PC-9 (cell line): ENCODE results near the gene EYA2. TPM values are rescaled to one million over a fixed set of nuclear protein-coding genes. Genes with fewer than 3 reads are reported as not detected.

Experiments
- BruUV-seq: library from RNA; stranded (reverse); fragments of 400-500 nt; replicated peaks from 2 replicates; lab custom pipeline; 2021; lab: Mats Ljungman, UMichigan
- CTCF ChIA-PET: fragments of 300-600 bp; sonication (Branson Sonifier 250); formaldehyde crosslinking; loops from one replicate; lab custom pipeline; 2022; ENCODE audit warnings: antibody characterized with exemption; lab: Charles Lee
- POLR2A ChIA-PET: fragments of 300-600 bp; sonication (Branson Sonifier 250); formaldehyde crosslinking; loops from one replicate; lab custom pipeline; 2022; ENCODE audit warnings: antibody characterized with exemption; ENCODE audit not compliant: unreplicated experiment; lab: Charles Lee
- DNase-seq, 2 experiments: peaks; one replicate each; pipeline versions ENCODE4 v3.0.0 to v3.0.0-alpha.2; 2015 to 2022; ENCODE audit warnings: mixed read lengths in 1 of 2
- H2AFZ ChIP-seq: fragments of 200-600 bp; sonication (generic); 2 replicates; pipeline ENCODE4 v1.8.1; 2017; ENCODE audit warnings: antibody characterized with exemption
- H3F3A ChIP-seq: fragments of 200-600 bp; sonication (generic); 2 replicates; pipeline ENCODE4 v1.8.1; 2017; ENCODE audit warnings: antibody characterized with exemption, mild to moderate bottlenecking, low read depth; ENCODE audit not compliant: insufficient read depth
- H3K27ac ChIP-seq: fragments of 200-600 bp; sonication (generic); 2 replicates; pipeline ENCODE4 v1.6.1; 2016; ENCODE audit warnings: mixed run types
- H3K27me3 ChIP-seq: fragments of 200-600 bp; sonication (generic); 2 replicates; pipeline ENCODE4 v1.6.1; 2016; ENCODE audit warnings: low read depth, mixed run types; ENCODE audit not compliant: insufficient read depth
- H3K36me3 ChIP-seq: fragments of 200-600 bp; sonication (generic); 2 replicates; pipeline ENCODE4 v1.6.1; 2016; ENCODE audit warnings: low read depth, mixed run types
- H3K4me1 ChIP-seq: fragments of 200-600 bp; sonication (generic); replicated peaks from 2 replicates; pipeline ENCODE4 v1.6.1; 2016; ENCODE audit warnings: mixed run types; ENCODE audit not compliant: insufficient read depth
- H3K4me2 ChIP-seq: fragments of 200-600 bp; sonication (generic); 2 replicates; pipeline ENCODE4 v1.6.1; 2017; ENCODE audit warnings: mixed run types
- H3K4me3 ChIP-seq: fragments of 200-600 bp; sonication (generic); 2 replicates; pipeline ENCODE4 v1.6.1; 2016; ENCODE audit warnings: mixed run types
- H3K79me2 ChIP-seq: fragments of 200-600 bp; sonication (generic); 2 replicates; pipeline ENCODE4 v1.6.1; 2017; ENCODE audit warnings: low read depth, mixed run types
- H3K9me2 ChIP-seq: fragments of 200-600 bp; sonication (generic); 2 replicates; pipeline ENCODE4 v1.8.1; 2017; ENCODE audit warnings: mild to moderate bottlenecking; ENCODE audit not compliant: insufficient read depth
- H3K9me3 ChIP-seq: fragments of 200-600 bp; sonication (generic); 2 replicates; pipeline ENCODE4 v1.8.1; 2016; ENCODE audit warnings: low read depth; ENCODE audit not compliant: insufficient read depth
- H4K20me1 ChIP-seq: fragments of 200-600 bp; sonication (generic); 2 replicates; pipeline ENCODE4 v1.8.1; 2017; ENCODE audit not compliant: insufficient read depth
- CTCF ChIP-seq: fragments of 200-600 bp; sonication (generic); conservative IDR thresholded peaks from 2 replicates; pipeline ENCODE4 v1.6.1; 2017; ENCODE audit warnings: mixed run types, antibody characterized with exemption, mild to moderate bottlenecking, moderate library complexity
- EZH2 ChIP-seq: fragments of 200-600 bp; sonication (generic); IDR thresholded peaks from 2 replicates; pipeline ENCODE4 v1.8.0; 2017; ENCODE audit warnings: antibody characterized with exemption, low read depth
- intact Hi-C: fragments of 100-400 bp; cut with micrococcal nuclease; formaldehyde crosslinking; loops from one replicate; pipeline ENCODE4 v1.10.0; 2022; ENCODE audit not compliant: unreplicated experiment
- total RNA-seq: library from RNA; stranded (reverse); gene quantifications from 2 replicates; pipeline ENCODE4 v1.2.3, GENCODE V29; 2021

EYA2 gene
- total RNA-seq, 1 experiment from 2014 or later, result not detected

DNA sequence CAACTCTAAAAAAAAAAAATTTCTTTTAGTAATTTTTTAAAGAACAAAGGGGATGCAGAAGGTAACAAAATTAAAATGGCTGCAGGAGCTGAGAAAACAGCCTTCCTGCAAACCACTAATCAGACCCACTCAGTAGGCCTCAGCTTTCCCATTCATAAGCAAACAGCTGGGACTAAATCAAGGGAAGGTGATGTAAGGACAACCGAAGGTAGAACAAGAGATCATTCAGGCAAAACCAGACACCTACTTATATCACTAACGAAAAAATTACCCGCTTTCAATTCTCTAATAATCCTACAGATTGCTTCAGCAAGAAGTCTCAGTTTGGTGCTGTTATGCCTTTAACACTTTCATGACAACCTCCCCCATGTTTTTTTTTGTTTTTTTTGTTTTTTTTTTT lies 337.9 kb downstream of the EYA2 start:
- peaks cover 56% of the 10 kb centered on the region for H3K36me3 ChIP-seq
- CTCF ChIA-PET, result interaction anchor here (0.7 kb wide), 1 partner anchor 376 kb away, joined by 12 read pairs; no protein-coding TSS in a partner anchor

DNA sequence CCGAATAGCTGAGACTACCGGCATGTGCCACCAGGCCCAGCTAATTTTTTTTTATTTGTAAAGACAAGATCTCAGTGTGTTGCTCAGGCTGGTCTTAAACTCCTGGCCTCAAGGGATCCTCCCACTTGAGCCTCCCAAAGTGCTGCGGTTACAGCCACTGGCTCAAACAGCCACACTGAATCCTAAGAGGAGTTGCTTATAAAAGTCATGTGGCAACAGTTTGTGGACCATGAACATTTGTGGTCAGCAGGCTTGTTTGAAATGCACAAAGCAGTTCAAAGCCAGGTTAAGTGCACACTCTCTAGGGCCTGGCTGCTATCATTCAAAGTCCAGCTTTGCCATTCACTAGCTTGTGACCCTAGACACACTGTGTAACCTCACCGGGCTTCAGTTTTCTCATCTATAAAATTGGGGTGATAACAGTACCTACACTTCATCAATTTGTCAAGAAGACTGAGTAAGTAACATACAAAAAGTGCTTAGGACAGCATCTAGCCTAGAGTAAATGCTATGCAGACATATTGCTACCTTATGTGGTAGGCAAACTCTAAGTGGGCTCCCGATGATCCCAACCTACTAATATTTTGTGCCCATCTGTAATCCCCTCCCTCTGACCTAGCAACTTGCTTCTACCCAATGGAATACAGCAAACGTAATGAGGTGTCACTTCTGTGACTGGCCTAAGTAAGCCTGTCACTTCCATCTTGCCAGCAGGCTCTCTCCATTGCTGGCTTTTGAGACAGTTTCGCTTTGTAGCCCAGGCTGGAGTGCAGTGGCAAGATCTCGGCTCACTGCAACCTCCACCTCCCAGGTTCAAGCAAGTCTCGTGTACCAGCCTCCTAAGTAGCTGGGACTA lies 338.9 kb downstream of the EYA2 start:
- Histone ChIP-seq H3K9me3 (no peaks in the 10 kb centered on the region), H2AFZ (no peak overlapping the region), H3F3A (peaks cover 38% of the 10 kb centered on the region; the same call in 1 of the 2 replicates), H3K27me3 (no peaks in the 10 kb centered on the region), H3K79me2 (0 out of 2 replicates have a peak, but pooled peaks cover 6% of the 10 kb centered on the region), H3K9me2 (no peaks in the 10 kb centered on the region), H3K4me3 (no peak overlapping the region), H3K36me3 (peaks cover 56% of the 10 kb centered on the region), H3K4me2 (no peak overlapping the region), H4K20me1 (peaks cover 32% of the 10 kb centered on the region), H3K4me1 (no peaks in the 10 kb centered on the region), H3K27ac (no peak overlapping the region)
- POLR2A ChIA-PET, result interaction anchor here (0.7 kb wide), 1 partner anchor 724 kb away, joined by 10 read pairs; no protein-coding TSS in a partner anchor
- CTCF ChIA-PET, result no interaction called here
- no TSS peak for BruUV-seq
- intact Hi-C loops, result no loop called here
- TF ChIP-seq CTCF (no peak), EZH2 (no peak)
- no peak for DNase-seq

More for the DNA sequence above, 337.9 kb downstream of the EYA2 start:
- POLR2A ChIA-PET, result interaction anchor here (0.6 to 0.7 kb wide), 3 partner anchors 150 to 725 kb away, joined by 3 to 10 read pairs (median 5); no protein-coding TSS in a partner anchor
- Histone ChIP-seq H4K20me1 (peaks cover 35% of the 10 kb centered on the region), H3F3A (peaks cover 39% of the 10 kb centered on the region; the same call in 1 of the 2 replicates), H3K9me3 (no peaks in the 10 kb centered on the region), H3K4me3 (no peak overlapping the region), H3K79me2 (0 out of 2 replicates have a peak, but pooled peaks cover 6% of the 10 kb centered on the region), H3K27ac (no peak overlapping the region), H3K4me2 (no peak overlapping the region), H2AFZ (no peak overlapping the region), H3K4me1 (no peaks in the 10 kb centered on the region), H3K27me3 (no peaks in the 10 kb centered on the region), H3K9me2 (no peaks in the 10 kb centered on the region)
- intact Hi-C loops, result no loop called here
- no peak for TF ChIP-seq CTCF
- no peak for TF ChIP-seq EZH2
- no peak for DNase-seq
- BruUV-seq, result no TSS peak

- peaks cover 42% of the 10 kb centered on the region; the same call in 1 of the 2 replicates for H3F3A ChIP-seq
- no peaks in the 10 kb centered on the region for H3K9me2 ChIP-seq
- POLR2A ChIA-PET, result interaction anchor here (0.6 to 0.7 kb wide), 2 partner anchors 31 to 403 kb away, joined by 3 to 12 read pairs; no protein-coding TSS in a partner anchor
- H3K79me2 ChIP-seq, result 0 out of 2 replicates have a peak, but pooled peaks cover 6% of the 10 kb centered on the region
- H3K9me3 ChIP-seq, result no peaks in the 10 kb centered on the region
- H3K4me1 ChIP-seq, result no peaks in the 10 kb centered on the region
- TF ChIP-seq EZH2 (no peak), CTCF (no peak)
- no peak for DNase-seq
- H2AFZ ChIP-seq, result no peak overlapping the region
- no TSS peak for BruUV-seq
- no peaks in the 10 kb centered on the region for H3K27me3 ChIP-seq
- intact Hi-C loops, result no loop called here
- CTCF ChIA-PET, result interaction anchor here (0.6 kb wide), 1 partner anchor 104 kb away, joined by 3 read pairs; no protein-coding TSS in a partner anchor
- peaks cover 34% of the 10 kb centered on the region for H4K20me1 ChIP-seq
- H3K27ac ChIP-seq, result no peak overlapping the region
- peaks cover 61% of the 10 kb centered on the region for H3K36me3 ChIP-seq
- no peak overlapping the region for H3K4me3 ChIP-seq
- H3K4me2 ChIP-seq, result no peak overlapping the region
Measured at GRCh38 chr20:47235111-47235510, 340.5 kb downstream of the EYA2 start.
